Measurements from ENCODE around the gene DBH.

- TF ChIP-seq CTCF (IDR thresholded peaks at IDR 0.05), result no peak
- TF ChIP-seq ZFX (IDR thresholded peaks at IDR 0.05; ENCODE audit: borderline replicate concordance), result no peak
These were observed 42.4 kb upstream of the DBH start for GRCh38 chr9:133593587-133594253.
